ENCODE data around the gene DISC1.

GRCh38 chr1:231821281-231821680 is 194.7 kb downstream of the DISC1 start:
- no peak for TF ChIP-seq POLR2AphosphoS5 (IDR thresholded peaks at IDR 0.05; ENCODE audit: low read depth, low read length)
- no peak for TF ChIP-seq POLR2A (IDR thresholded peaks at IDR 0.05; ENCODE audit: low read depth, low read length)

Measured in GM12892 (cell line).